SK-N-SH (cell line): ENCODE measurements around the gene GSG1L.
"Not testable (repeated sequence)": the region's sequence is repeated elsewhere in the genome, so short reads cannot be mapped to it uniquely, and the experiment has no call there.

ENCODE experiments used
- CHD2 ChIP-seq: fragments of 150-350 bp; IDR thresholded peaks from 2 replicates; pipeline ENCODE4 v1.6.1; 2018; ENCODE audit warnings: low read length; ENCODE audit not compliant: partially characterized antibody
- CTCF ChIP-seq: fragments of 200-600 bp; sonication (generic); IDR thresholded peaks from 2 replicates; pipeline ENCODE4 v1.6.1; 2017; ENCODE audit warnings: antibody characterized with exemption, mild to moderate bottlenecking, moderate library complexity
- EZH2phosphoT487 ChIP-seq: fragments of 200-600 bp; sonication (generic); IDR thresholded peaks from 2 replicates; pipeline ENCODE4 v1.6.1; 2017; ENCODE audit warnings: low read depth, mixed run types, mild to moderate bottlenecking, antibody characterized with exemption, moderate library complexity, borderline replicate concordance
- POLR2AphosphoS5 ChIP-seq: IDR thresholded peaks from 2 replicates; pipeline ENCODE4 v1.6.1; 2012; ENCODE audit warnings: low read depth, low read length
- TAF1 ChIP-seq: IDR thresholded peaks from 2 replicates; pipeline ENCODE4 v1.6.1; 2012; ENCODE audit warnings: low read depth, mild to moderate bottlenecking, low read length, moderate library complexity, borderline replicate concordance

DNA sequence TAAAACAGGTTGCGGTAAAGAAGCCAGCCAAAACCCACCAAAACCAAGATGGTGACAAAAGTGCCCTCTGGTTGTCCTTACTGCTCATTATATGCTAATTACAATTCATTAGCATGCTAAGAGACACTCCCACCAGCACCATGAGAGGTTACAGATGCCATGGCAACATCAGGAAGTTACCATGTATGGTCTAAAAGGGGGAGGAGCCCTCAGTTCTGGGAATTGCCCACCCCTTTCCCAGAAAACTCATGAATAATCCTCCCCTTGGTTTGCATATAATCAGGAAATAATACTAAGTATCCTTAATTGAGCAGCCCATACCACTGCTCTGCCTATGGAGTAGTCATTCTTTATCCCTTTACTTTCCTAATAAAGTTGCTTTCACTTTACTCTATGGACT lies 190.9 kb downstream of the GSG1L start:
- not testable (repeated sequence) for TF ChIP-seq CHD2, CTCF, EZH2phosphoT487, POLR2AphosphoS5, TAF1
